Epithelial cell of esophagus (primary cell): ENCODE data around the gene SHMT2.

Experiments
- DNase-seq: peaks from one replicate; pipeline ENCODE4 v3.0.0; 2010; ENCODE audit warnings: low read depth
- H3K4me3 ChIP-seq: 2 replicates; pipeline ENCODE4 v1.5.1; 2011; ENCODE audit warnings: mild to moderate bottlenecking, low read length, control low read depth
- CTCF ChIP-seq: IDR thresholded peaks from 2 replicates; pipeline ENCODE4 v1.5.1; 2011; ENCODE audit warnings: low read depth, mild to moderate bottlenecking, low read length, control low read depth, inconsistent platforms; ENCODE audit not compliant: insufficient read depth; ENCODE audit errors: missing control alignments

The SHMT2 gene

DNA sequence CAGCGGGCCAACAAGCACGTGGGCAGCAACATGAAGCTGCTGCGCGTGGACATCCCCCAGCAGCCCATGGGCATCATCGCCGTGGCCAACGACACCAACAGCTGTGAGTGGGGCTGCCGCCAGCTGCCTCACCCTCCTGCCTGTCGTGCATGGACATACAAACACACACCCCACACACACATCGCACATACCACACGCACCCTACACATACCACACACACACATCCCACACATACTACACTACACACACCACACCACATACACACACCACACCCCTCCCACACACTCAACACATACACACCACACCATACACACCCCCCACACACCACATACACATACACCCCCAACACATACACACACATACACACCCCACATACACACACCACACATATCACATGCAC, 38.1 kb upstream of the SHMT2 start:
- H3K4me3 ChIP-seq = no peak overlapping the region
- DNase-seq = no peak
- TF ChIP-seq CTCF = no peak

DNA sequence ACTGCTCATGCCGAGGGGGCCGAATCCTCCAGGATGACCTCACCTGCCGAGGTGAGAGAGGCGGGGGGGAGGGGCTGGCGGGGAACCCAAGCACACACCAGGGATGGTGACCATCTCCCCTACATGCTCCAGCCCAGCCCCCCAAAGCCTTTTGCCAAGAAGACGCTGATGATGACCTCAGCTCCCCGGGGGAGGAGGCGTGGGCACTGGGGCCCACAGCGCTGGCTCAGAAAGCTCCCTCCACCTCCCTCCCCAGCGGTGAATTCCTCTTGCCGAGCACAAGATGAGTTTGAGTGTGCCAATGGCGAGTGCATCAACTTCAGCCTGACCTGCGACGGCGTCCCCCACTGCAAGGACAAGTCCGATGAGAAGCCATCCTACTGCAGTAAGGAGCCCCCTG, 36.6 kb upstream of the SHMT2 start:
- no peak overlapping the region for H3K4me3 ChIP-seq
- TF ChIP-seq CTCF = no peak
- no peak for DNase-seq

- no peak overlapping the region for H3K4me3 ChIP-seq
- no peak for TF ChIP-seq CTCF
- no peak for DNase-seq
Measured at GRCh38 chr12:57193706-57194245, 35.7 kb upstream of the SHMT2 start.

GRCh38 chr12:57194253-57194652, 35.3 kb upstream of the SHMT2 start:
- no peak overlapping the region for H3K4me3 ChIP-seq
- DNase-seq = no peak
- no peak for TF ChIP-seq CTCF

- no peak overlapping the region for H3K4me3 ChIP-seq
- no peak for TF ChIP-seq CTCF
Measured at GRCh38 chr12:57195186-57195585, 34.3 kb upstream of the SHMT2 start.

DNA sequence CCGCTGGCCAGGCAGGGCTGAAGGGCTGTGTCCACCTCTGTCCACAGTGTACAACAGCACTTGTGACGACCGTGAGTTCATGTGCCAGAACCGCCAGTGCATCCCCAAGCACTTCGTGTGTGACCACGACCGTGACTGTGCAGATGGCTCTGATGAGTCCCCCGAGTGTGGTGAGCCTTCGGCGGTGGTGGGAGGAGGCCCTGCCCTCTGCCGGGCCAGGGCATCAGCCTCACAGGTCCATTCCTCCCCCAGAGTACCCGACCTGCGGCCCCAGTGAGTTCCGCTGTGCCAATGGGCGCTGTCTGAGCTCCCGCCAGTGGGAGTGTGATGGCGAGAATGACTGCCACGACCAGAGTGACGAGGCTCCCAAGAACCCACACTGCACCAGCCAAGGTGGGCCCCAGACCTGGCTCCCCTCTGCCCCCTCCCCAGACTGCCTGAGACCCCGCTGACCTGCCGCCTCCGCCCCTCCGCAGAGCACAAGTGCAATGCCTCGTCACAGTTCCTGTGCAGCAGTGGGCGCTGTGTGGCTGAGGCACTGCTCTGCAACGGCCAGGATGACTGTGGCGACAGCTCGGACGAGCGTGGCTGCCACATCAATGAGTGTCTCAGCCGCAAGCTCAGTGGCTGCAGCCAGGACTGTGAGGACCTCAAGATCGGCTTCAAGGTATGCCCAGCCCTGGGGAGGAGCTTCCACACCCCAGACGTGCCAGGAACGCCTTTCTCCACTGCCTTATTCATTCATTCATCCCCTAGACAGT, 33.7 kb upstream of the SHMT2 start:
- H3K4me3 ChIP-seq = no peak overlapping the region
- no peak for DNase-seq
- no peak for TF ChIP-seq CTCF

More at GRCh38 chr12:57195186-57195585, 34.3 kb upstream of the SHMT2 start:
- DNase-seq = no peak

- H3K4me3 ChIP-seq = no peak overlapping the region
- no peak for DNase-seq
- TF ChIP-seq CTCF = no peak
Measured at GRCh38 chr12:57196439-57196838, 33.1 kb upstream of the SHMT2 start.
